ENCODE data around the gene ANAPC2.

DNA sequence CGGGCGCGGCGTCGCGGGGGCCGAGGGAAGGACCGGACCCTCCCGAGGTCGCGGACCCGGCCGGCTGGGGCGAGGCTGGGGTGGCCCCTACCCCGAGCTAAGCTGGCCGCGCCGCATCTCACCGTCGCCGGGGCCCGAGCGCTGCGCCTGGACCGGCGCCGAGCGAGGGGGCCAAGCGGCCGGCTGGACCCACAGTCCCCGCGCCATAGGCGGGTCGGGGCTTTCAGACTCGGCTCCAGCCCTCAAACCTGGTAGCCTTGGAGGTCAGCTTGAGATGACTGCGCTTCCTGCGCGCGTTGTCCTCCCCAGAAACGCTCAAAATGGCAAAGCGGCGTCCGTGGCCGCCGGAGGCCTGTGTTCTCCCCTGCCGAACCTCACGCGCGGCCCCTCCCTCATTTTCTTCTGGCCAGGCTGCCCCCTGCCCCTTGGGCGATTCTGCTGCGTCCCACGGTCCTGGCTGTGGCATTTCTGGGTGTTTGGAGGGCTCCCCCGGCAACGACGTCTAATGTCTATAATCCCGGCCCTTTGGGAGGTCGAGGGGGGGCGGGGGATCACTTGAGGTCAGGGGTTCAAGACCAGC lies 58.1 kb downstream of the ANAPC2 start:
- TF ChIP-seq POLR2A (IDR thresholded peaks at IDR 0.05), result no peak
- TF ChIP-seq, protein P1, sequence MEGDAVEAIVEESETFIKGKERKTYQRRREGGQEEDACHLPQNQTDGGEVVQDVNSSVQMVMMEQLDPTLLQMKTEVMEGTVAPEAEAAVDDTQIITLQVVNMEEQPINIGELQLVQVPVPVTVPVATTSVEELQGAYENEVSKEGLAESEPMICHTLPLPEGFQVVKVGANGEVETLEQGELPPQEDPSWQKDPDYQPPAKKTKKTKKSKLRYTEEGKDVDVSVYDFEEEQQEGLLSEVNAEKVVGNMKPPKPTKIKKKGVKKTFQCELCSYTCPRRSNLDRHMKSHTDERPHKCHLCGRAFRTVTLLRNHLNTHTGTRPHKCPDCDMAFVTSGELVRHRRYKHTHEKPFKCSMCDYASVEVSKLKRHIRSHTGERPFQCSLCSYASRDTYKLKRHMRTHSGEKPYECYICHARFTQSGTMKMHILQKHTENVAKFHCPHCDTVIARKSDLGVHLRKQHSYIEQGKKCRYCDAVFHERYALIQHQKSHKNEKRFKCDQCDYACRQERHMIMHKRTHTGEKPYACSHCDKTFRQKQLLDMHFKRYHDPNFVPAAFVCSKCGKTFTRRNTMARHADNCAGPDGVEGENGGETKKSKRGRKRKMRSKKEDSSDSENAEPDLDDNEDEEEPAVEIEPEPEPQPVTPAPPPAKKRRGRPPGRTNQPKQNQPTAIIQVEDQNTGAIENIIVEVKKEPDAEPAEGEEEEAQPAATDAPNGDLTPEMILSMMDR (IDR thresholded peaks at IDR 0.05), result no peak

Measured in suprapubic skin (tissue), 3 donors.